ENCODE measurements around the gene FOXRED2. TPM values are rescaled to one million over a fixed set of nuclear protein-coding genes. Genes with fewer than 3 reads are reported as not detected.

Gene FOXRED2
- polyA plus RNA-seq, 1 experiment = 2.4 TPM

GRCh38 chr22:36486619-36487384 is 20.0 kb downstream of the FOXRED2 start:
- Histone ChIP-seq H3K27ac (ENCODE audit: low read depth, low read length) (no peak overlapping the region), H3K27me3 (ENCODE audit: control insufficient read depth, insufficient read depth, low read length) (no peaks in the 10 kb centered on the region), H3K4me3 (ENCODE audit: low read depth, low read length) (no peak overlapping the region), H3K9me3 (ENCODE audit: control insufficient read depth, insufficient read depth, low read length) (peaks cover 7% of the 10 kb centered on the region)
- peak; percentile 80 for TF ChIP-seq CTCF (IDR thresholded peaks at IDR 0.05; ENCODE audit: low read depth, low read length)
- ChIA-PET CTCF (interaction anchor here (0.5 to 2.5 kb wide), 56 partner anchors 10 to 646 kb away, joined by 3 to 30 read pairs (median 4); partner anchors contain the start of genes APOL2, APOL4 and FOXRED2), POLR2A (interaction anchor here (0.5 to 0.6 kb wide), 3 partner anchors 22 to 1302 kb away, joined by 6 to 9 read pairs (median 7); no protein-coding TSS in a partner anchor)
- no peak for DNase-seq (ENCODE audit: low read depth, low spot score)

DNA sequence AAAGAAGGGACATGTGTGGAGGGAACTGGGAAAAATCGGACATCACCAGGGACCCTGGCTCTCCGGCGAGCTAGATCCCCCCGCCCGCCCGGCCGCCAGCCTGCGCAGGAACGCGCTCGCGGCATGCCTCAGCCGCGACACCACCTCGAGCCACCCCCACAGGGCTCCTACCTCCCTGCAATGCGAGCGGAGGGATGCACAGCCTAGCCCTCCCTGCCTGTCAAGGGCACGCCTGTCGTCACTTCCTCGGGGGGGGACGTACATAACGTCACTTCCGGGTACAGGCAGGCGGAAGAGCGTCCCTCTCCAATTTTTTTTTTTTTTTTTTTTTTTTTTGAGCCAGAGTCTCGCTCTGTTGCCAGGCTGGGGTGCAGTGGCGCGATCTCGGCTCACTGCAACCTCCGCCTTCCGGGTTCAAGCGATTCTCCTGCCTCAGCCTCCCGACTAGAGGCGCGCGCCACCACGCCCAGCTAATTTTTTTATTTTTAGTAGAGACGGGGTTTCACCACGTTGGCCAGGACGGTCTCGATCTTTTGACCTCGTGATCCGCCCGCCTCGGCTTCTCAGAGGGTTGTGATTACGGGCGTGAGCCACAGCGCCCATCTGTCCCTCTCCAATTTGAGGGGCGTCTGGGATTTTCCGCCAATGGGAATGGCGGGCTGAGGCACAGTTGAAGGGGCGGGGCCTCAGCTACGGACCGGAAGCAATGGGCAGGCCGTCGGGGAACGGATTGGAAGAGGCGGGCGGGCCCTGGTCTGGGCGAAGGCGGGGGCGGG is 25.3 kb downstream of the FOXRED2 start, which contains the start of gene TXN2:
Gene TXN2, minus strand, starts transcription at position 248 of the 776 bp plus-strand sequence. CDS start 803 bp downstream, outside the sequence.
- TF ChIP-seq CTCF (IDR thresholded peaks at IDR 0.05; ENCODE audit: low read depth, low read length) = no peak
- Histone ChIP-seq H3K27me3 (ENCODE audit: control insufficient read depth, insufficient read depth, low read length) (no peaks in the 10 kb centered on the region), H3K4me3 (ENCODE audit: low read depth, low read length) (peak within 1 kb of the TSS; percentile 80), H3K27ac (ENCODE audit: low read depth, low read length) (peak within 1 kb of the TSS; percentile 96), H3K9me3 (ENCODE audit: control insufficient read depth, insufficient read depth, low read length) (no peaks in the 10 kb centered on the region)
- ChIA-PET CTCF (interaction anchor here (0.9 kb wide), 1 partner anchor 203 kb away, joined by 3 read pairs; no protein-coding TSS in a partner anchor), POLR2A (interaction anchor here (0.6 to 2.4 kb wide), 14 partner anchors 10 to 336 kb away, joined by 3 to 13 read pairs (median 4); partner anchors contain the start of genes FOXRED2 and MYH9)
- peak; percentile 91 for DNase-seq (ENCODE audit: low read depth, low spot score)

- Histone ChIP-seq H3K4me3 (ENCODE audit: low read depth, low read length) (peak overlapping the region; percentile 80), H3K27ac (ENCODE audit: low read depth, low read length) (peak overlapping the region; percentile 96), H3K9me3 (ENCODE audit: control insufficient read depth, insufficient read depth, low read length) (no peaks in the 10 kb centered on the region), H3K27me3 (ENCODE audit: control insufficient read depth, insufficient read depth, low read length) (no peaks in the 10 kb centered on the region)
- no peak for DNase-seq (ENCODE audit: low read depth, low spot score)
- no peak for TF ChIP-seq CTCF (IDR thresholded peaks at IDR 0.05; ENCODE audit: low read depth, low read length)
- POLR2A ChIA-PET = interaction anchor here (0.6 to 2.4 kb wide), 4 partner anchors 10 to 336 kb away, joined by 3 to 13 read pairs (median 6); no protein-coding TSS in a partner anchor
- CTCF ChIA-PET = no interaction called here
Observed at GRCh38 chr22:36480941-36481392, 25.9 kb downstream of the FOXRED2 start.

DNA sequence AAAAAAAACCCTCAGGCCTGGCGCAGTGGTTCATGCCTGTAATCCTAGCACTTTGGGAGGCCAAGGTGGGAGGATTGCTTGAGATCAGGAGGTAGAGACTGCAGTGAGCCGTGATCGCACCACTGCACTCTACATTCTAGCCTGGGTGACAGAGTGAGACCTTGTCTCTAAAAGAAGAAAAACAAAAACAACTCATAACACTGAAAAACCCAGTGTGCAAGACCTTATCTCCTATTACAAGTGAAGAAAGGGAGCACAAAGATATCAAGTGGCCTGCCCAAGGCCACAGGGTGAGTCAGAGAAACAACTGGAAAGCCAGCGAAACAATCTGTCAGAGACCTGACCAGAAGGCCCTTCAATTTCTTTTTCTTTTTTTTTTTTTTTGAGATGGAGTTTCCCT is 27.9 kb downstream of the FOXRED2 start:
- DNase-seq (ENCODE audit: low read depth, low spot score) = no peak
- Histone ChIP-seq H3K4me3 (ENCODE audit: low read depth, low read length) (no peak overlapping the region), H3K9me3 (ENCODE audit: control insufficient read depth, insufficient read depth, low read length) (no peaks in the 10 kb centered on the region), H3K27me3 (ENCODE audit: control insufficient read depth, insufficient read depth, low read length) (no peaks in the 10 kb centered on the region), H3K27ac (ENCODE audit: low read depth, low read length) (no peak overlapping the region)
- TF ChIP-seq CTCF (IDR thresholded peaks at IDR 0.05; ENCODE audit: low read depth, low read length) = no peak
- CTCF ChIA-PET = no interaction called here
- POLR2A ChIA-PET = no interaction called here

All from AG04450 (cell line).